GM23338 (cell line): ENCODE results near the gene TYROBP.

ENCODE experiments used
- EZH2phosphoT487 ChIP-seq: fragments of 200-600 bp; sonication (generic); IDR thresholded peaks from one replicate; pipeline ENCODE4 v1.8.1; 2018; ENCODE audit warnings: antibody characterized with exemption; ENCODE audit not compliant: unreplicated experiment
- JUNB ChIP-seq: IDR thresholded peaks from one replicate; pipeline ENCODE4 v1.6.1; 2016; ENCODE audit warnings: antibody characterized with exemption; ENCODE audit not compliant: unreplicated experiment
- POLR2AphosphoS5 ChIP-seq: IDR thresholded peaks from 2 replicates; pipeline ENCODE4 v1.6.1; 2016; ENCODE audit warnings: antibody characterized with exemption, low read depth
- ZNF114 ChIP-seq: fragments of 250-450 bp; sonication (Bioruptor Pico); IDR thresholded peaks from 2 replicates; pipeline ENCODE4 v1.5.0; 2020; ENCODE audit warnings: mild to moderate bottlenecking, moderate library complexity
- ZNF331 ChIP-seq: fragments of 250-450 bp; sonication (Bioruptor Pico); IDR thresholded peaks from 2 replicates; pipeline ENCODE4 v1.5.0; 2020; ENCODE audit warnings: low read depth, mild to moderate bottlenecking, moderate library complexity
- TF ChIP-seq, protein P1 (sequence below), 2 experiments: fragments of 200-600 bp in 1 of 2; sonication (generic) in 1 of 2; conservative IDR thresholded peaks; 2 replicates each; pipeline versions ENCODE4 v1.5.1 to v1.6.1; 2016 to 2017; ENCODE audit warnings: antibody characterized with exemption in 2 of 2, low read depth in 2 of 2, mild to moderate bottlenecking in 2 of 2, moderate library complexity in 1 of 2
- TF ChIP-seq, protein P2 (sequence below): IDR thresholded peaks from 2 replicates; pipeline ENCODE4 v1.6.1; 2016; ENCODE audit warnings: antibody characterized with exemption

DNA sequence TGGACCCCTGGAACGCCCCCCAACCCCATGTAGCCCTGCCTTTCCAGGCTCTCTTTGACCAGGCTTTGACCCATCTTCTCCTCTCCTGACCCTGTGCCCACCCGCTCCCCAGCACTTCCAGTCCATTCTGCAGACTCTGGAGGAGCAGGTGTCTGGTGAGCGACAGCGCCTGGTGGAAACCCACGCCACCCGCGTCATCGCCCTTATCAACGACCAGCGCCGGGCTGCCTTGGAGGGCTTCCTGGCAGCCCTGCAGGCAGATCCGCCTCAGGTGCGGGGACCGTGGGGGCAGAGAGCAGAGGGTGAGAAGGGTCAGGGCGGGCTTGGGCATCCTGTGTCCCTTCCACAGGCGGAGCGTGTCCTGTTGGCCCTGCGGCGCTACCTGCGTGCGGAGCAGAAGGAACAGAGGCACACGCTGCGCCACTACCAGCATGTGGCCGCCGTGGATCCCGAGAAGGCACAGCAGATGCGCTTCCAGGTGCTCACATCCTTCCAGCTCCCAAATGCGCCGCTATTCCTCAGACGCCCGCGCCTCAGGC lies 33.6 kb downstream of the TYROBP start:
- TF ChIP-seq, protein P1, sequence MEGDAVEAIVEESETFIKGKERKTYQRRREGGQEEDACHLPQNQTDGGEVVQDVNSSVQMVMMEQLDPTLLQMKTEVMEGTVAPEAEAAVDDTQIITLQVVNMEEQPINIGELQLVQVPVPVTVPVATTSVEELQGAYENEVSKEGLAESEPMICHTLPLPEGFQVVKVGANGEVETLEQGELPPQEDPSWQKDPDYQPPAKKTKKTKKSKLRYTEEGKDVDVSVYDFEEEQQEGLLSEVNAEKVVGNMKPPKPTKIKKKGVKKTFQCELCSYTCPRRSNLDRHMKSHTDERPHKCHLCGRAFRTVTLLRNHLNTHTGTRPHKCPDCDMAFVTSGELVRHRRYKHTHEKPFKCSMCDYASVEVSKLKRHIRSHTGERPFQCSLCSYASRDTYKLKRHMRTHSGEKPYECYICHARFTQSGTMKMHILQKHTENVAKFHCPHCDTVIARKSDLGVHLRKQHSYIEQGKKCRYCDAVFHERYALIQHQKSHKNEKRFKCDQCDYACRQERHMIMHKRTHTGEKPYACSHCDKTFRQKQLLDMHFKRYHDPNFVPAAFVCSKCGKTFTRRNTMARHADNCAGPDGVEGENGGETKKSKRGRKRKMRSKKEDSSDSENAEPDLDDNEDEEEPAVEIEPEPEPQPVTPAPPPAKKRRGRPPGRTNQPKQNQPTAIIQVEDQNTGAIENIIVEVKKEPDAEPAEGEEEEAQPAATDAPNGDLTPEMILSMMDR (conservative IDR thresholded peaks at IDR 0.05; ENCODE audit: low read depth in 2 of 2), result no peak
- TF ChIP-seq JUNB (no peak), ZNF114 (CRISPR knock-in tag) (no peak), ZNF331 (no peak), EZH2phosphoT487 (no peak), POLR2AphosphoS5 (no peak)
- TF ChIP-seq, protein P2, sequence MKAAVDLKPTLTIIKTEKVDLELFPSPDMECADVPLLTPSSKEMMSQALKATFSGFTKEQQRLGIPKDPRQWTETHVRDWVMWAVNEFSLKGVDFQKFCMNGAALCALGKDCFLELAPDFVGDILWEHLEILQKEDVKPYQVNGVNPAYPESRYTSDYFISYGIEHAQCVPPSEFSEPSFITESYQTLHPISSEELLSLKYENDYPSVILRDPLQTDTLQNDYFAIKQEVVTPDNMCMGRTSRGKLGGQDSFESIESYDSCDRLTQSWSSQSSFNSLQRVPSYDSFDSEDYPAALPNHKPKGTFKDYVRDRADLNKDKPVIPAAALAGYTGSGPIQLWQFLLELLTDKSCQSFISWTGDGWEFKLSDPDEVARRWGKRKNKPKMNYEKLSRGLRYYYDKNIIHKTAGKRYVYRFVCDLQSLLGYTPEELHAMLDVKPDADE, result no peak
